H7 (cell line): Measurements from ENCODE around the gene PACSIN3. TPM values are rescaled to one million over a fixed set of nuclear protein-coding genes. Genes with fewer than 3 reads are reported as not detected.

Source experiments
- DNase-seq: peaks from one replicate; pipeline ENCODE4 v3.0.0; 2012
- H3K27me3 ChIP-seq: 2 replicates; pipeline ENCODE4 v1.6.0; 2011; ENCODE audit warnings: mild to moderate bottlenecking, low read length; ENCODE audit not compliant: control insufficient read depth, insufficient read depth
- H3K36me3 ChIP-seq: replicated peaks from 2 replicates; pipeline ENCODE4 v1.5.1; 2011; ENCODE audit warnings: low read length; ENCODE audit not compliant: control insufficient read depth, insufficient read depth
- H3K4me3 ChIP-seq: 2 replicates; pipeline ENCODE4 v1.5.1; 2011; ENCODE audit warnings: low read depth, mild to moderate bottlenecking, control low read depth, low read length, moderate library complexity; ENCODE audit not compliant: insufficient read depth
- total RNA-seq: library from RNA; depleted of rRNA; stranded (reverse); fragments of >200 nt; shearing (Covaris generic); gene quantifications from 2 replicates; pipeline ENCODE4 v1.2.3, GENCODE V29; 2014; rRNA removed

PACSIN3 gene
- total RNA-seq, 1 experiment from 2014 or later = 76.2 TPM

DNA sequence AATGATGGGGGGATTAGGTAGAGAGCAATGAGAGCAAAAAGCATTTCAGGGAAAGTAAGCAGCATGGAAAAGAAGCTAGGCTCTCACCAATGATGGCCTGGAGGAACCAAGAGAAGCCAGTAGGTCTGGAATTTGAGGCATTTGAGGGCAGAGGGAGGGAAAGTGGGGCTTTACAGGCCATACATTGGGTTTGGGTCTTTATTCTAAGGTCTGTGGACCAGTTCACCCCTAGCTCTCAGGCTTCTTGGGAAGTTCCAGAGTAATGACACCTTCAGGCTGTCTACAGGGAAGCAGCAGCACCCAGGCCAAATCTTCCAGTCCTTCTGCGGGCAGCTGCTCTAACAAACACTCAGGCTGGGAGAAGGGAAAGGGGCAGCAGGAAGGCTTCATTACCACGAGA lies 39.0 kb downstream of the PACSIN3 start:
- no peak for DNase-seq
- H3K4me3 ChIP-seq = no peak overlapping the region
- H3K27me3 ChIP-seq = no peaks in the 10 kb centered on the region
- H3K36me3 ChIP-seq = no peaks in the 10 kb centered on the region; the same call in 1 of the 2 replicates

DNA sequence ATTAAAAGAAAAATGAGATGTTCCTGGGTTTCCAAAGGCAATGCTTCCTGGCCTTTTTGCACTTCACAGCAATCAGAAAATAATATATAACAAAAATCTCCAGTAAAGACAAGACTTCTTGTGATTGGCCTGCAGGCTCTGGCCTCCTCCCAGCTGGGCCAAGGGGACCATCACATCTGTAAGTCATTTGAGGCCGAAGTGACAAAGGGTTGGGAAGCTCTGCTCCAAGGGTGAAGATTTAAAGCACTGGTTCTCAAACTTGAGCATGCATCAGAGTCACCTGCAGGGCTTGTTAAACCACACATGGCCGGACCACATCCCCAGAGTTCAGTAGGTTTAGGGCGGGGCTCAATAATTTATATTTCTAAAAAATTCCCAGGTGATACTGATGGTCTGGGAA lies 41.7 kb downstream of the PACSIN3 start:
- Histone ChIP-seq H3K4me3 (no peak overlapping the region), H3K27me3 (no peaks in the 10 kb centered on the region), H3K36me3 (no peaks in the 10 kb centered on the region; the same call in 1 of the 2 replicates)
- DNase-seq = no peak

DNA sequence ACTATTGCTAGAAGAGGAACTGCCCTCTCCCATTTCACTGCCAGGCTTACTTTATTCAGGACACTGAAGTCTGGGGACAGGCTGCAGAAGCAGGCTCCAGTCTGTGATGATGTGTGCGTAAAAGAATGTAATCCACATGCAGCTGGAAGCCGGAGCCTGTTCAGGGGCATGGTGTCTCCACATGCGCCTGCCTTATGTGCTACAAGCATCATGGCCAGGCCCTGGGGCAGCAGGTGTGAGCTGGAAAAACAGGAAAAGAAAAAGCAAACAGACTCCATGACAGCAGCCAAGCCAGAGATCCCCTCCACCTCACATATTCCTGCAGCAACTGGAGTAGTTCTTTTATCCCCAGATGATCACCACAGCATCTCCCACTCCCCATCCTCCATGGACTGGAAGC lies 42.9 kb downstream of the PACSIN3 start:
- no peaks in the 10 kb centered on the region; the same call in 1 of the 2 replicates for H3K36me3 ChIP-seq
- no peak overlapping the region for H3K4me3 ChIP-seq
- no peak for DNase-seq
- no peaks in the 10 kb centered on the region for H3K27me3 ChIP-seq

DNA sequence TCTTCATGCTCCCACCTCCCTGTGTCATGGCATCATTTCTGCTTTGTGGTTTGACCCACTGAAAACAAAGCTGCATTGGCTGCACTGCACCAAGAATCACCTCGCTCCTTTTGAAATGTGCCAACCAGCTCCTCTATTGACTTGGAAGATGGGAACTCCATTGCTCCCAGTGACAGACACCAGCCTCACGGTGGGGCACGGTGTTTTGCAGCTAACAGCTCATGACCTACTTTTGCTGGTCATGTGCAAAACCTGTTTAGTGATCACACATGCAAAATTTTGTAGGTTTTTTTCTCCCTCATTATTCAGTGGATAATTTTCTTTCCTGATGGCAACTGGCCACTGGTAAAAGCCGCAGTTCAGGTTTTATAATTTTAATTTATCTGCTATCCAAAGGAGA lies 46.4 kb downstream of the PACSIN3 start:
- Histone ChIP-seq H3K4me3 (no peak overlapping the region), H3K36me3 (no peaks in the 10 kb centered on the region), H3K27me3 (no peaks in the 10 kb centered on the region)
- no peak for DNase-seq

DNA sequence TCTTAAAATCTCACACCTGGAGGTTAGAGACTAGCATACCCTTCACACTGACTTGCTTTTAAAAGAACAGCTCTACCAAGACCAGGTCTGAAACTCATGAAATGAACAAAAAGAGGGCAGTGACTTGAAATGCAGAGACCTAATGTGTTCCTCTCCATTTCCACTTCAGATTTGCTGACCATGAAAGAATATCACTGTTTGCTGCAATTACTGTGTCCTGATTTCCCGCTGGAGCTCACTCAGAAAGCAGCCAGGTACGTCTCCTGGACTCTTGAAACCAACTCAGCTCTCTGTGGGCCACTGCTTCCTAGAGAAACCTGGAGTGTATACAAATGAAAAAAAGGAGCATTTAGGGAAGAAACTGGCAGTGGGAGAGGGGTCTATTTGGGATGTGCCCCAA lies 48.8 kb downstream of the PACSIN3 start:
- H3K27me3 ChIP-seq = no peaks in the 10 kb centered on the region
- DNase-seq = no peak
- H3K36me3 ChIP-seq = no peaks in the 10 kb centered on the region
- no peak overlapping the region for H3K4me3 ChIP-seq

DNA sequence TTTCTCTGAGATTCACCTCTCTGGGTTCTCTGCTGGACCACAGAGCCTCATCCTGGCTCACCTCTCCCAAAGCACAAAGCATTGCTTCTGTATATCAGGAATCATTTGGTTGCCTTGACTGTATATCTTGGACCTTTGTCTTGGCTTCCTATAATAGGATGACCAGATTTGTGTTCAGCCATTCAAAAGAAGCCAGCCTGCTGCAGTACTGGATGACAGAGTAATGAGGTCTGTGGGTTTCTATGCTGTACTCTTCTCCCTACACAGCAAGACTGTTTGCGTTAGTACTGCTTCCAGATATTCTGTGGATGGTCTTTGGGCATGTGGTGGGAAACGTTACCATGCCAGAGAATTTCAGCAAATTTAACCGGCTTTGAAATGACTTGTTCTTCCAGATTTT lies 49.3 kb downstream of the PACSIN3 start:
- no peaks in the 10 kb centered on the region for H3K27me3 ChIP-seq
- DNase-seq = no peak

DNA sequence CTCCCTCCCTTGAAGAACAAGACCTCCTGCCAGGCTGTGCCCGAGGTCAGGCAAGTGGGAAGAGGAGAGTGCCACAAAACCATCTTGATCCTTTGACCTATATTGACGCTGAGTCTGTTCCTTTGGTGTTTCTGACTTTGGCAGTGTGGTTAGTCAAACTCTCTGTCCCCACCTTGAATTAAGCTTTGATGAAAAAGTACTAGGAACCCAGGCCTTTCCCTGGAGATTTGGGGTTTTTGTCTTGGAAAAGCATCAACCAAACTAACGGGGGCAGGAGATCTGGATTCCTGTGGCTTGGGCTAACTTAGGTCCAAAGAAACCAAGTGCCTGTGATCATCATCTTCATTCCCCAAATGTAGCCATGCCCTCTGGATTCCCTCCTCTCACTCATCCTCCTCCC lies 49.9 kb downstream of the PACSIN3 start:
- H3K36me3 ChIP-seq = no peaks in the 10 kb centered on the region
- H3K4me3 ChIP-seq = no peak overlapping the region
- DNase-seq = no peak
- no peaks in the 10 kb centered on the region for H3K27me3 ChIP-seq

More for the DNA sequence above, 49.3 kb downstream of the PACSIN3 start:
- Histone ChIP-seq H3K4me3 (no peak overlapping the region), H3K36me3 (no peaks in the 10 kb centered on the region)

DNA sequence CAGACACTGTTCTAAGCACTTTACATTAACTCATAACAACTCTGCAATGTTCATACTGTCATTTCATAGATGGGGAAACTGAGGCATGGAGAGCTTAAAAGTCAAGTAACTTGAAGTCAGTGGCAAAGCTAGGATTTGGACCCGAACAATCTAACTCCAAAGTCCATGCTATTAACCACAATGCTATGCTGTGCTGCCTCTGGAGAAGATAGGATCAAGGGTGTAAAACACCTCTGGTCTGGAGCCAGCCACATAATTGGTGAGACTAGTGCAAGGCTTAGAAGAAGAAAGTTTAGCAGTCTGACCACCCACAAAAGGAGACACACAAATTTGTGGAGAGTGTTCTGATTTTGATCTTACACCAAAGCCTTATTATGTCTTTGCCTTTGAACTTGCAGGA lies 53.3 kb downstream of the PACSIN3 start:
- no peaks in the 10 kb centered on the region for H3K27me3 ChIP-seq
- DNase-seq = no peak
- no peak overlapping the region for H3K4me3 ChIP-seq
- H3K36me3 ChIP-seq = no peaks in the 10 kb centered on the region

DNA sequence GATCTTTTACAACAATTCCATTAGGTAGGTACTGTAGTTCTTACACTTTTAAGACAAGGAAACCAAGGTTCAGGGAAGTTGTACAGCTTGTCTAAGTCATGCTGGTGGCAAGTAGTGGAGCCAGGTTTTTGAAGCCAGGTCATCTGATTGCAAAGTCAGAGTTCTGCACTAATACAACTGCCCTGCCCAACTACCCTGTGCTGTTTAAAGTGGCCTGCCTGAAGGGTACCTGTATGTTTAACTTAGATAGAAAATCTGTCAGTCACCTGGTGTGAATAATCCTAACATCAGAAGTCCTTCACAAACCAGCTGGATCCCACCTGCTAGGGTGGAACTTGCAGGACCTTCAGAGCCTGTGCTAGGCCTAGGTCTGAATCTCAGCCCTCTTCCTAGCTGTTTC lies 53.7 kb downstream of the PACSIN3 start:
- H3K36me3 ChIP-seq = no peaks in the 10 kb centered on the region
- no peak for DNase-seq
- H3K4me3 ChIP-seq = no peak overlapping the region
- no peaks in the 10 kb centered on the region for H3K27me3 ChIP-seq

DNA sequence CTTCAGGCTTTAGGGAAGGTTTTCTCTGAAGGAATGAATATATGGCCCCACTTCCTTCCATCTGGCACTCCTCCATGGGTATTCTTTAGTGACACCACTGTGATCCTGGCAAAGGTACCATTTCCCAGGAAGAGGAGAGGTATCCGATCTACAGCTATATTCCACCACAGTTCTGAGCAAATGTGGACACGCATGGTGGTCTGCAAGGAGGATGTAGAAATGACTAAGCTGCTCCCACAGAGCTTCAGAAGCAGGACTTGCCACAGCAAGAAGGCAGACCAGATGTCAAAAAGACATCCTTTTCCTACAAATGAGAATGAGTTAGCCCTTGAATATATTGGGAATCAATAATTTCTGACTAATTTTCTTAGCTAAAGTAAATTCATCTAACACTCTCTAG lies 55.1 kb downstream of the PACSIN3 start:
- no peaks in the 10 kb centered on the region for H3K36me3 ChIP-seq
- H3K4me3 ChIP-seq = no peak overlapping the region
- no peak for DNase-seq
- no peaks in the 10 kb centered on the region for H3K27me3 ChIP-seq

DNA sequence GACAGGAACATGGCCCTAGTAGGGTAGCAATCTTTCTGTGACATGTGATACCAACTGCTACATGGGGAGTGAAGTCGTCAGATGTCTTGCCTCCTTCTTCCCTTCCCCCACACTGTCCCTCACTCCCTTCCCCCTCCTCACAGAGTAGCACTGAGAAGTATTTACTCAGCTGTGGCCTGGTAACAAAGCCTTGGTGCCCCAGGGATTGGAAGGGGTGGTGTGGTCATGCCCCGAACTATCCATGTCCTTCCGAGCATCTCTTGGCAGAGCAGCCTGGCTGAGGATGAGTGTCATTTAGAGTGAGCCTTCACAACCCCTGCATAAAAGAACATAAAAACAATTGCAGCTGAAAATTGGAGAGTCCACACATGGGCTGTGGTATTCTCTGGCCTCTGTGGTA lies 55.7 kb downstream of the PACSIN3 start:
- Histone ChIP-seq H3K36me3 (no peaks in the 10 kb centered on the region), H3K4me3 (no peak overlapping the region), H3K27me3 (no peaks in the 10 kb centered on the region)
- DNase-seq = peak; percentile 63

Other genes with a start within 250 kb of the PACSIN3 start
- gene CSTPP1, start 249.7 kb downstream of the PACSIN3 start, total RNA-seq = 21.0 and 29.3 TPM in 2 replicates
- 84.4 and 94.7 TPM in 2 replicates for gene ARFGAP2, start 9.6 kb downstream of the PACSIN3 start, total RNA-seq
- 13.9 and 23.7 TPM in 2 replicates for gene DDB2, start 28.5 kb upstream of the PACSIN3 start, total RNA-seq
- 24.2 and 25.5 TPM in 2 replicates for gene ACP2, start 62.4 kb upstream of the PACSIN3 start, total RNA-seq
- 22.4 and 25.4 TPM in 2 replicates for gene NR1H3, start 71.6 kb upstream of the PACSIN3 start, total RNA-seq
- 21.3 and 22.7 TPM in 2 replicates for gene MADD, start 83.7 kb upstream of the PACSIN3 start, total RNA-seq
- not detected in 2 replicates for gene MYBPC3, start 166.3 kb upstream of the PACSIN3 start, total RNA-seq
- 0.42 and 0.81 TPM in 2 replicates for gene SPI1, start 192.1 kb upstream of the PACSIN3 start, total RNA-seq
- 26.7 and 29.0 TPM in 2 replicates for gene SLC39A13, start 222.2 kb upstream of the PACSIN3 start, total RNA-seq
- gene PSMC3, start 240.0 kb upstream of the PACSIN3 start, total RNA-seq = 132 and 162 TPM in 2 replicates